Smooth muscle cell of bladder (primary cell): ENCODE measurements around the gene OR2AK2. TPM values are rescaled to one million over a fixed set of nuclear protein-coding genes. Genes with fewer than 3 reads are reported as not detected.

Source experiments
- total RNA-seq: library from RNA; depleted of rRNA; stranded (reverse); fragments of >200 nt; gene quantifications from 2 replicates; pipeline ENCODE4 v1.2.3, GENCODE V29; 2014

The OR2AK2 gene
- total RNA-seq = not detected in 2 replicates

GRCh38 chr1:247964933-247965332 lies at the start of gene OR2AK2:
Gene OR2AK2, plus strand, starts transcription at chr1:247965233. Its CDS starts 144 bp downstream, at chr1:247965377.

GRCh38 chr1:247919952-247920351 lies 45.1 kb upstream of the OR2AK2 start, which contains the start of gene OR2T8:
Gene OR2T8, plus strand, starts transcription at chr1:247920252. Its CDS starts 766 bp downstream, at chr1:247921018.

GRCh38 chr1:247924868-247925267 lies 40.2 kb upstream of the OR2AK2 start, which contains the start of gene OR2AJ1:
Gene OR2AJ1, plus strand, starts transcription at chr1:247924889. Its CDS starts 8,880 bp downstream, at chr1:247933769.

GRCh38 chr1:247948558-247948957 lies 16.5 kb upstream of the OR2AK2 start, which contains the start of gene OR2L8:
Gene OR2L8, plus strand, starts transcription at chr1:247948858. Its CDS starts 0 bp downstream, at chr1:247948858.

GRCh38 chr1:248013229-248013710 lies 48.2 kb downstream of the OR2AK2 start, which contains the start of gene OR2L5:
Gene OR2L5, plus strand, starts transcription at chr1:248013660. Its CDS starts 8,288 bp downstream, at chr1:248021948.

Other genes with a start within 250 kb of the OR2AK2 start
- not detected in 2 replicates for gene OR6F1, start 248.6 kb upstream of the OR2AK2 start, total RNA-seq
- not detected in 2 replicates for gene OR14K1, start 226.6 kb upstream of the OR2AK2 start, total RNA-seq
- not detected in 2 replicates for gene OR14A2, start 217.1 kb upstream of the OR2AK2 start, total RNA-seq
- not detected in 2 replicates for gene OR1C1, start 204.7 kb upstream of the OR2AK2 start, total RNA-seq
- not detected in 2 replicates for gene OR14A16, start 141.1 kb upstream of the OR2AK2 start, total RNA-seq
- not detected in 2 replicates for gene OR11L1, start 123.3 kb upstream of the OR2AK2 start, total RNA-seq
- 0.14 and 0.18 TPM in 2 replicates for gene TRIM58, start 108.0 kb upstream of the OR2AK2 start, total RNA-seq
- gene OR2W3, start 69.6 kb upstream of the OR2AK2 start, total RNA-seq = not detected in 2 replicates
- gene OR2T8, start 45.0 kb upstream of the OR2AK2 start, total RNA-seq = not detected in 2 replicates
- gene OR2AJ1, start 40.3 kb upstream of the OR2AK2 start, total RNA-seq = not detected in 2 replicates
- gene OR2L8, start 16.4 kb upstream of the OR2AK2 start, total RNA-seq = not detected in 2 replicates
- gene OR2L5, start 48.4 kb downstream of the OR2AK2 start, total RNA-seq = not detected in 2 replicates
- gene OR2L2, start 64.8 kb downstream of the OR2AK2 start, total RNA-seq = under 0.01 TPM in 1 of 2 replicates, not detected in the other
- not detected in 2 replicates for gene OR2L3, start 81.6 kb downstream of the OR2AK2 start, total RNA-seq
- not detected in 2 replicates for gene OR2L13, start 130.0 kb downstream of the OR2AK2 start, total RNA-seq
- not detected in 2 replicates for gene OR2M5, start 179.9 kb downstream of the OR2AK2 start, total RNA-seq
- gene OR2M2, start 209.6 kb downstream of the OR2AK2 start, total RNA-seq = not detected in 2 replicates
- gene OR2M3, start 232.0 kb downstream of the OR2AK2 start, total RNA-seq = not detected in 2 replicates